AG04450 (cell line): ENCODE data around the gene TFCP2L1. TPM values are rescaled to one million over a fixed set of nuclear protein-coding genes. Genes with fewer than 3 reads are reported as not detected.

ENCODE experiments used
- CTCF ChIA-PET: fragments of 300-600, 350-600 bp; formaldehyde crosslinking; extraction: SDS; loops from one replicate; lab custom pipeline; 2022; ENCODE audit warnings: antibody characterized with exemption, inconsistent platforms; lab: Charles Lee
- POLR2A ChIA-PET: fragments of 350-600 bp; formaldehyde crosslinking; extraction: SDS; loops from one replicate; lab custom pipeline; 2021; ENCODE audit warnings: antibody characterized with exemption, inconsistent platforms; lab: Yijun Ruan, JAX
- DNase-seq: peaks from one replicate; pipeline ENCODE4 v3.0.0-alpha.2; 2011; ENCODE audit warnings: low read depth, low spot score
- H3K27ac ChIP-seq: one replicate; pipeline ENCODE4 v1.5.1; 2012; ENCODE audit warnings: low read depth, low read length, control low read depth
- H3K27me3 ChIP-seq: one replicate; pipeline ENCODE4 v1.6.0; 2012; ENCODE audit warnings: low read length; ENCODE audit not compliant: control insufficient read depth, insufficient read depth
- H3K4me3 ChIP-seq: 2 replicates; pipeline ENCODE4 v1.5.1; 2011; ENCODE audit warnings: mild to moderate bottlenecking, low read depth, low read length, control low read depth
- H3K9me3 ChIP-seq: 2 replicates; pipeline ENCODE4 v1.5.1; 2012; ENCODE audit warnings: low read length; ENCODE audit not compliant: control insufficient read depth, insufficient read depth
- polyA plus RNA-seq: library from polyadenylated mRNA; depleted of rRNA; stranded (reverse); fragments of >200 nt; gene quantifications from 2 replicates; pipeline ENCODE4 v1.2.3, GENCODE V29; 2011
- TF ChIP-seq, protein P1 (sequence below): IDR thresholded peaks from 2 replicates; pipeline ENCODE4 v1.5.1; 2011; ENCODE audit warnings: low read depth, low read length, control low read depth, inconsistent platforms

The TFCP2L1 gene
- polyA plus RNA-seq, 1 experiment, result not detected

DNA sequence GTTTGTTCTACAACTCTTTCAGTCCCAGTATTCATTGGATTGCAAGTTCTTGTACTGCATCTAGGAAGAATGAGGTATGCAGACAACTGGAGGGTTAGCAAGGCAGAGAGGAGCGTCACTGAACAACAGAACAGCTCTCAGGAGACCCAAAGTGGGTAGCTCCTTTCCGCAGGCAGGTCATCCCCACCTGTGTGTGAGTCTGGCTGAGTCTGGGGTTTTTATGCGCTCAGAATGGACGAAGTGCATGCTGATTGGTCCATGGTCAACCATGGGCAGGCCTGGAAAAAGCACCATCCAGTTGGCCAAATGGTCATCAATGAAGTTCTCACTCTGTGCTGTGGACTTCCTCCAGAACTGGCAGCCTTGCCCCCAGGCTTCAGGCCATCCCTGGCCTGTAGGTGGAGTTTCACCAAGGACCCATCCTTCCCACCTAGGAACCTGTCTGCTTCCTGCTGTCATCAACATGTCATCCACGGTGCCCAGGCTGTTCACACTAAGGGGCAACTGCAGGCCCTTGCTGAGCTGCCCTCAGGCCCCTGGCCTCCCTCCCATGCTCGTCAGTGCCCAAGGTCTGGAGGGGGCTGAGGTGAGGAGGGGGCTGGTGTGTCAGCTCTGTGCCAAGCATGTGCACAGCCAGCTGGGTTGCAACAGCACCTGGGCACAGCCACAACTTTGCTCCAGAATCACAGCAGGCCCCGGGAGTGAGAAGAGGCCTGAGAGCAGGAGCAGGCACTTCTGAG is 11.1 kb upstream of the TFCP2L1 start:
- Histone ChIP-seq H3K27ac (no peak overlapping the region), H3K27me3 (peaks cover 10% of the 10 kb centered on the region), H3K4me3 (no peak overlapping the region), H3K9me3 (no peaks in the 10 kb centered on the region; the same call in 1 of the 2 replicates)
- no peak for DNase-seq
- ChIA-PET CTCF (no interaction called here), POLR2A (interaction anchor here (0.5 kb wide), 1 partner anchor 479 kb away, joined by 5 read pairs; no protein-coding TSS in a partner anchor)
- TF ChIP-seq, protein P1, sequence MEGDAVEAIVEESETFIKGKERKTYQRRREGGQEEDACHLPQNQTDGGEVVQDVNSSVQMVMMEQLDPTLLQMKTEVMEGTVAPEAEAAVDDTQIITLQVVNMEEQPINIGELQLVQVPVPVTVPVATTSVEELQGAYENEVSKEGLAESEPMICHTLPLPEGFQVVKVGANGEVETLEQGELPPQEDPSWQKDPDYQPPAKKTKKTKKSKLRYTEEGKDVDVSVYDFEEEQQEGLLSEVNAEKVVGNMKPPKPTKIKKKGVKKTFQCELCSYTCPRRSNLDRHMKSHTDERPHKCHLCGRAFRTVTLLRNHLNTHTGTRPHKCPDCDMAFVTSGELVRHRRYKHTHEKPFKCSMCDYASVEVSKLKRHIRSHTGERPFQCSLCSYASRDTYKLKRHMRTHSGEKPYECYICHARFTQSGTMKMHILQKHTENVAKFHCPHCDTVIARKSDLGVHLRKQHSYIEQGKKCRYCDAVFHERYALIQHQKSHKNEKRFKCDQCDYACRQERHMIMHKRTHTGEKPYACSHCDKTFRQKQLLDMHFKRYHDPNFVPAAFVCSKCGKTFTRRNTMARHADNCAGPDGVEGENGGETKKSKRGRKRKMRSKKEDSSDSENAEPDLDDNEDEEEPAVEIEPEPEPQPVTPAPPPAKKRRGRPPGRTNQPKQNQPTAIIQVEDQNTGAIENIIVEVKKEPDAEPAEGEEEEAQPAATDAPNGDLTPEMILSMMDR, result no peak

DNA sequence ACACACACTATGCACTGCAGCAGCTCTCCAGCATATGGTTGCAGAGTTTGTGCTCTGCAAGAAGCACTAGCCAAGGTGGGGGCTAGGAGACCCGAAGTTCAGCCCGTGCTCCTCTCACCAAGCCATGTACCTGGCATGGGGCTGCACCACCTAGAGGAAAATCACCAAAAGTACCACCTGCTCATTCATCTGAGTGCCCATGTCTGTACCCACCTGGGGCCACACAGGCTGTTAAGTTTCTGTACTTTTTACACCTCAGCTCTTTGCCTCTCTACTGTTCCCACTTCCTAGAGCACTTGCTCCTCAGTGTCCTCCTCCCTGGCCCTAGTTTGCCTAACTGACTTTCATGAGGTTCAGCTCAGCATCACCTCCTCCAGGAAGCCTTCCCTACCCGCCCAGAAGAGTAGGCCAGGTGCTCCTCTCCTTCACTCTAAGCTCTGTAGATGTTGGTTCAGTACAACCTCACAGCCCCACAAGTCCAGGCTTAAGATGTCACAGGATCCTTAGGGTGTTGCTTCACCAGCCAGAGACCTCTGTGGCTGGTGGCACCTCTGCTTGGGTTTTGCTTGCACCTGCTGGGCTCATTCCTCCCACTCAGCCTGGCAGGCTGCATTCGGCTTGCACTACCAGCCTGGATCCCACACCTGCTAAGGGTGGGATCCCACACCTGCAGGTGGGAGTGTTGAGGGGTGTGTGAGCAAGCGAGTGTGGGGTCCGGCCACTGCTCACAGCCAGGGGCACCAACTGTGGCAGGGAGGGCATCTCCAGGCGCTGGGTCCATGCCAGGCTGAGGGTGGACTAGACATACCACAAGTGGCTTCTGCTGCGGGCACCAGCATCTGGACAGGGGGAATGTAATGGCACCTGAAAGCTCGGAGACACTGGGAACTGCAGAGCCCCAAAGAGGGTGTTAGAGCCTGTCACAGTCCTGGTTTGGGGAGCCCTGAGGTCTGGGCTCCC is 10.2 kb upstream of the TFCP2L1 start:
- Histone ChIP-seq H3K9me3 (no peaks in the 10 kb centered on the region; the same call in 1 of the 2 replicates), H3K4me3 (no peak overlapping the region), H3K27me3 (peaks cover 6% of the 10 kb centered on the region), H3K27ac (no peak overlapping the region)
- no peak for DNase-seq
- ChIA-PET POLR2A (no interaction called here), CTCF (no interaction called here)
- TF ChIP-seq, protein P1, result no peak

- H3K27ac ChIP-seq, result no peak overlapping the region
- ChIA-PET POLR2A (no interaction called here), CTCF (no interaction called here)
- H3K4me3 ChIP-seq, result no peak overlapping the region
- DNase-seq, result no peak
- peaks cover 6% of the 10 kb centered on the region for H3K27me3 ChIP-seq
- H3K9me3 ChIP-seq, result no peaks in the 10 kb centered on the region; the same call in 1 of the 2 replicates
- TF ChIP-seq, protein P1, result no peak
These were observed 8.7 kb upstream of the TFCP2L1 start for GRCh38 chr2:121293450-121294325.

- ChIA-PET POLR2A (no interaction called here), CTCF (no interaction called here)
- TF ChIP-seq, protein P1, result no peak
- Histone ChIP-seq H3K27ac (no peak overlapping the region), H3K27me3 (peaks cover 16% of the 10 kb centered on the region), H3K9me3 (no peaks in the 10 kb centered on the region; the same call in 1 of the 2 replicates), H3K4me3 (no peak overlapping the region)
- DNase-seq, result no peak
These were observed 6.2 kb upstream of the TFCP2L1 start for GRCh38 chr2:121291251-121291580.
